SHP77 treated with DMSO at 0.1 percent for 48 hours (cell line): ENCODE data around the gene TCP10L.
"Not testable (repeated sequence)": the region's sequence is repeated elsewhere in the genome, so short reads cannot be mapped to it uniquely, and the experiment has no call there.

Source experiments
- DNase-seq: peaks from one replicate; lab custom pipeline; 2025; lab: John Stamatoyannopoulos, UW

The TCP10L gene

DNA sequence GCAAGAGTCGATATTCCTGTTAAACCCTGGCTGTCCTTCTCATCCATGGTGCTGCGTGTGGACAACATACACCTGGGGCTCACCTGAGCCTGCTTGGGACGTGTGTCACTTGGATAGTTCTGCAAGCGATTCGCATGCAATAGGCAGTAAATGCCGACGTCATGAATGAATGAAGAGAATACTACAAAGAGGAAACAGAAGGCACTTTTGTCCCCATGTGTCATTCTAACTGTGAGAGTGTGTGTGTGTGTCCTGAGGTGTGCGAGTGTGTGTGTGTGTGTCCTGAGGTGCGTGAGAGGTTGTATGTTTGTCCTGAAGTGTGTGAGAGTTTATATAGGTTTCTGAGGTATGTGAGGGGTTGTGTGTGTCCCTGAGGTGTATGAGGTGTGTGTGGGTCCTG, 647 bp upstream of the TCP10L start:
- no peak for DNase-seq

GRCh38 chr21:32584472-32584871, 851 bp downstream of the TCP10L start:
- DNase-seq = no peak

- DNase-seq = no peak
Observed at GRCh38 chr21:32581732-32582131, 3.6 kb downstream of the TCP10L start.

GRCh38 chr21:32580949-32581348, 4.4 kb downstream of the TCP10L start:
- no peak for DNase-seq

DNA sequence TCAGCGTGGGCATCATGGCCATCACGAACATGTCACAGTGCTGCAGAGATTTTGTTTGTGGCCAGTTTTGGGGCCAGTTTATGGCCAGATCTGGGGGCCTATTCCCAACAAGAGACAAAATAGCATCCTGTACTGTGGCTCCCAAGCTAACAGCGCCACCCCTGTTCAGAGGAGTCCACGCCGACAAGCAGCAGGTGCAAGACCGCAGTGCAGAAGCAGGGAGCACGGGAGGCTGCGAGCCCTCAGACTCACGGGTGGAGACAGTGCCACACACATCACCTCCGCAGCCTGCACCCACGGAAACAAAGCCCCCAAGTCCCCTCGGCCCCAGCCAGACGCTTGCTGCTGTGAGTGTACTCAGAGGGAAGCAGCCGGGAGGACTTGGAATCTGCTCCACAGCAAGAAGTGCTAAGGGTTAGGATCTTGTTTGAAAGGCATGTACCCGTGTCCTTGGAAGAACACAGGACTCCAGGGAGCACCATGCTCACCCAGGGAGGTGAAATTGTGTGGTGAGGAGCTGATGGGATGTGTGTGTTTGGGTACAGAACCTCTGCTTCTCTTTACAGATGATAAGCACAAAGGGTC, 7.1 kb downstream of the TCP10L start:
- DNase-seq = no peak

DNA sequence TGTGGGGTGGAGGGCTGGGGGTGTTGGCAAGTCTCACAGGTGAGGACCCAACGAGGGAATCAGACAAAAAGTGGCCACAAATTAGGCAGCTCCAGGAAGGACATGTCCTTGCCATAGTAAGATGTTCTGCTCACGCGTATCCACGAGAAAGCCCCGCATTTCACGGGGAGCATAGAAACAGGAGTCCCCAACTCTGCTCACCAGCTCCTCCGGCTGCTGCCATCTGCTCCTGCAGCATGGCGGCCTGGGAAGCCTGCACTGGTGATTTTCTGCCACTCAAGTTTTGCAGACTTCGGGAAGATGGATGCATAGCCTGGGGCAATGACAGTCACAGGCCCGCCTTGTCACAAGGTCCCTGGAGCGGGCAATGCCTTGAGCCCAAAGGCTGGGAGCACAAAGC, 9.3 kb downstream of the TCP10L start:
- DNase-seq = no peak

DNA sequence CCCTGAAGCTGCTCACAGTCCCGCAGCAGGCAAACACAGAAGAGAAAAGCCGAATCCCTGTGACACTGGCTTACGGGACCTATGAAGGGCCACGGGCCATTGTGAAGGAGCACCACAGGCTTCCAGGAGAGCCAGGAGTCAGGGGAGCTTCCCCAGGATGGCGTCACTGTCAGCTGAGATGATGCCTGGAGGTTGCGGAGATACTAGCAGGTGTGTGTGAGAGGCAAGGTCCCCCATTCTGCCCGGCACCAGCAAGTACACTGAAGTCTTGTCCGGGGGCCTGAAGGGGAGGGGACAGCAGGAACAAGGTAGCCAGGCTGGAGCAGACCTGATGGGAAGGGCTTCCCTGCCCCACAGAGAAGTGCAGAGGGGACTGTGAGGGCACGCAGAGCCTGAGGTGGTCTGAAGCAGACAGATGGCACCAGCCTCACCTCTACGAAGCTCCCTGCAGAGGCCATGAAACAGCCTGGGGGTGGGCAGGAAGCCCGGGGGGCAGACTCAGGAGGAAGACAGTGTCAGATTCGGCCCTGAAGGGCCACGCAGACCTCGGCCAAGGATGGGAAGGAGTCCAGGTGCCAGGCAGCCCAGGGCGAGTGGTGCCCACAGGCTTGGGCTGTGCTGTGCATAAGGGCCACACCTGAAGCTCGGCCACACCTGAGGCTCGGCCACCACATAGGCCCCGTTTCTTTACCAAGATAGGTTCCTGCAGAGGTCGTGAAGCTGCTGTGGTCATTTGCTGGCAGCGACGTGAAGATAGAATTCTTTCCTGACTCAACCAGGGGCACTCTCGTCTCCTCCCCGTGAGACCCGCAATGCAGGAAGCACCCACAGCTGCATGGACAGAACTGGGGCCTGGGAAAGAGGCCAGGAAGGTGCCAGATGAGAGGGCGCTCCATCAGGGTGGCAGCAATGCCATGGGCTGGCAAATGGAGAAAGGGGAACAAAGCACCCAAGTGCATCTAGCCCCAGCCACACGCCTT, 10.1 kb downstream of the TCP10L start:
- DNase-seq = no peak

DNA sequence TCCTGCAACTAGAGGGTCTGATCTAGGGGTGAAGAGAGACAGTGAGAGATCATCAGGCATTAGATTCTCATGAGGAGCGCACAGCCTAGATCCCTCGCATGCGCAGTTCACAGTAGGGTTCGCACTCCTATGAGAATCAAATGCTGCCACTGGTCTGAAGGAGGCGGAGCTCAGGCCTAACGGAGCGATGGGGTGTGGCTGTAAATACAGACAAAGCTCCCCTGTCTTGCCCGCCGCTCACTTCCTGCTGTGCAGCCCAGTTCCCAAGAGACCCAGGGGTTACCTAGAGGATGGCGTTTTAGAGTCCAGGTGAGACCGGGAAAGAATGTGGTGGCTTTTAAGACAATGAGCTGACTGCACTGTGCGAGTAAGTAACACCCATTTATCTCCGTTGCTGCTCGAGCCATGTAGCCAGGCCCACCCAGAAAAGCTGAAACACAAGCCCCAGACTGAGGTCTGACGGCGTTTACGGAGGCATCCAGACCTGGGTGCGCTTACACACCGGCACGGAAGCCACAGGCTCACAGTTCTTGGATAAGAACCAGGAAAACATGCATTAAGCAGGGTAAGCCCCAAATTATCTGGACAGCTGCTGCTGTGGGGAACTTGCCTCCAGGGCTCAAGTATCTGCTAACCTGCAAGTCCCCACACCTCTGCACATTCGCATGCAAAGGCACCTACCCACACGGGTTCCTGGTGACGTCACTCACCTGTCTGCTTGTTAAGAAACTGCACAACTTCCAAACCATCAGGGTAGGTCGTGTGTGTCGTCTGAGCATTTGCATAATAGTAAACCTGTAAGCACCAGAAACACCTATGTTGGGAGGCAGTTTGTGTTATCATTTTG, 12.5 kb downstream of the TCP10L start:
- no peak for DNase-seq

DNA sequence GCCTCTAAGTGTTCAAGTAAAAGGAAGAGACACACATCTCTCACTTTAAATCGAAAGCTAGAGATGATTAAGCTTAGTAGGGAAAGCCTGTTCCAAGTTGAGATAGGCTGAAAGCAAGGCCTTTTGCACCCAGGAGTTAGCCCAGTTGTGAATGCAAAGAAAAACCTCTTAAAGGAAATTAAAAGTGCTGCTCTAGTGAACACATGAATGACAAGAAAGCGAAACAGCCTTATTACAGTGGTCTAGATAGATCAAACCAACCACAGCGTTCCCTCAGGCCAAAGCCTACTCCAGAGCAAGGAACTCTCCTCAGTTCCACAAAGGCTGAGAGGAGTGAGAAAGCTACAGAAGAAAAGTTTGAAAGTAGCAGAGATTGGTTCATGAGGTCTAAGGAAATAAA, 14.9 kb downstream of the TCP10L start:
- DNase-seq = no peak

GRCh38 chr21:32569261-32570230, 15.8 kb downstream of the TCP10L start:
- DNase-seq = peak; percentile 54

DNA sequence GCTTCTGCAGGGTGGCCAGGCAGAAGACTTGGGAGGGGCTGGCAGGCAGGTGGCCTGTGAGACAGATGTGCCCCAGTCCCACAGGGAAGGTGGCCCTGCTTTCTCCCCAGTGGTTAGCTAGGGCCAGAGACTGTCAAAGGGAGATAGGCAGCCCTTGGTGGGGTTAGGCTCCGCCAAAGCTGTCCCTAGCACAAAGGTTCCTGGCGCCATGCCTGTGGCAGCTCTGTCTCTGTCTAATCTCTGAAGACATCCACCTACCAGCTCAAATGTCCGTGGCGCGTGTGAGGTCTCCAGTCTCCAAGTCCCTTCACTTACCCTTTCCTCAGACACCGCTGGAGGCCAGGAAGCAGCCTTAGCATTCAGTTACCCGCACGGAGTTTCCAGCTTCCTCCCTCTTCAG, 17.7 kb downstream of the TCP10L start:
- DNase-seq = no peak

- DNase-seq = no peak
Observed at GRCh38 chr21:32566741-32567389, 18.5 kb downstream of the TCP10L start.

DNA sequence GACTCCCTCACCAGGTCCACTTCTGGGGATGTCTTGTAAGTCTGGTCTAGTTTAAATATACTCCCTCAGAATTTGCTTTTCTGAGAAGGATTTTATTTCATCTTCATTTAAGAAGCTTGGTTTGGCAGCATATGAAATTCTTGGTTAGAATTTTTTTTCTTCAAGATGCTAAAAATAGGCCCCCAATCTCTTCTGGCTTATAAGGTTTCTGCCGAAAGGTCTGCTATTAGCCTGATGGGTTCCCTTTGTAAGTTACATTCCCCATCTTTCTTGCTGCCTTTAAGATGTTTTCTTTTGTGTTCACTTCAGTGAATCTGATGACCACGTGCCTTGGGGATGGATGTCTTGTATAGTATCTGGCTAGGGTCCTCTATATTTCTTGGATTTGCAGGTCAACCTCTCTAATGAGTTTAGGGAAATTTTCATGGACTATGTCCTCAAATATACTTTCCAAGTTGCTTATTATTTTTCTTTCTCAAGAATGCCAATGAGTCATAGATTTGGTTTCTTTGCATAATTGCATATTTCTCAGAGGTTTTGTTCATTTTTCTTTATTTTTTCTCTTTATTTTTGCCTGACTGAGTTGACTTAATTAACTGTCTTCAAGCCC, 19.4 kb downstream of the TCP10L start:
- no peak for DNase-seq

- DNase-seq = no peak
Observed at GRCh38 chr21:32562915-32563314, 22.4 kb downstream of the TCP10L start.

- no peak for DNase-seq
Observed at GRCh38 chr21:32562426-32562825, 22.9 kb downstream of the TCP10L start.

DNA sequence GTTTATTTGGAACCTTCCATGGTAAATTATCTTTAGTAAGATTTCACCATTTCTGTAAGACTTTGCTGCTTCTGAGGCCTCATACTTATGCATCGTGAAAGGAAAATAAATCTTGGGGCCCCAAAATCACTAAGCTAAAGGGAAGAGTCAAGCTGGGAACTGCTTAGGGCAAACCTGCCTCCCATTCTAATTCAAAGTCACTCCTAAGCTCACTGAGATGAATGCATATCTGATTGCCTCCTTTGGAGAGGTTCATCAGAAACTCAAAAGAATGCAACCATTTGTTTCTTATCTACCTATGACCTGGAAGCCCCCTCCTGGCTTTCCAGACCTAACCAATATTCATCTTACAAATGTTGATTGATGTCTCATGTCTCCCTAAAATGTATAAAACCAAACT, 23.8 kb downstream of the TCP10L start:
- not testable (repeated sequence) for DNase-seq

DNA sequence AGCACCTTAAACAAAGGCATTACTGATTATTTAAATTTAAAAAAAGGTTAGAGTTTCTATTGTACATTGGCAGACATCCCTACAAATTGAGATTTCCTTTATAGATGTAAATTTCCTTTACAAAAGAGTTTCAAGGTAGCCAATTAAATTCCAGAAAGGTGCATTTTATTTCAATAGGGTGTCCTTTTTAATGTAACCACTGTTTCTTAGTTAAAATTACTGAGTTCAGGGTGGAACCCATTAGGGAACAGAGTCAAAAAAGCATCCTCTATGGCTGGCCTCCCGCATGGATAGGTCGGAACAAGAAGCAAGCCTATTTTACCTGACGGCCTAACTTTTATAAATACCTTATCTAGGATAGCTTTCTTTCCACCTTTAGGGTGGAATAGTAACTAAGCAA, 24.4 kb downstream of the TCP10L start:
- DNase-seq = no peak

GRCh38 chr21:32559006-32559610, 26.2 kb downstream of the TCP10L start:
- no peak for DNase-seq

DNA sequence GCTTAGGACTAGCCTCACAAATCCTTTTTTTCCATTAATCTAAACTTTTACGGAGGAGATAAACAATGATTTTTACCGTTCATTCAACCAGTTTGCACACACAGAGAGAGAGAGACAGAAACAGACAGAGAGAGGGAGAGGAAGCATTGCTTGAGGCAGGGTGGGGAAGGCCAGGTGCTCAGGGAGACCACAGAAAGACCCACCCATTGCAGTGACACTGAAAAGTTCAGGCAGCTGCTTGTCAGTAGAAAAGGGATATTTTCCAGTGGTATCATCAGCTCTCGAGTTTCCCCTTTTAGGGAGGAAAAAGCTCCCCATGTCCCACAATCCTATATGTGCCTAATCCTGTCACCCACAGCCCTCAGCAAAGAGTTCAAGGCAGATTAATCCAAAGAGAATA, 27.2 kb downstream of the TCP10L start:
- DNase-seq = no peak
